Ureter (tissue), 1 donor: ENCODE measurements around the gene ZDHHC4. TPM values are rescaled to one million over a fixed set of nuclear protein-coding genes. Genes with fewer than 3 reads are reported as not detected.

Experiments used
- DNase-seq: peaks from one replicate; pipeline ENCODE4 v3.0.0-alpha.2; 2020; ENCODE audit warnings: low spot score
- total RNA-seq: library from RNA; stranded (reverse); gene quantifications from one replicate; pipeline ENCODE4 v1.2.4, GENCODE V29; 2023
- donor health status: DM: yes; HTN: yes; CAD: no.

The ZDHHC4 gene
- total RNA-seq, 1 donor from 2014 or later = 54.4 TPM

GRCh38 chr7:6606866-6607583, 29.8 kb downstream of the ZDHHC4 start:
- no peak for DNase-seq

DNA sequence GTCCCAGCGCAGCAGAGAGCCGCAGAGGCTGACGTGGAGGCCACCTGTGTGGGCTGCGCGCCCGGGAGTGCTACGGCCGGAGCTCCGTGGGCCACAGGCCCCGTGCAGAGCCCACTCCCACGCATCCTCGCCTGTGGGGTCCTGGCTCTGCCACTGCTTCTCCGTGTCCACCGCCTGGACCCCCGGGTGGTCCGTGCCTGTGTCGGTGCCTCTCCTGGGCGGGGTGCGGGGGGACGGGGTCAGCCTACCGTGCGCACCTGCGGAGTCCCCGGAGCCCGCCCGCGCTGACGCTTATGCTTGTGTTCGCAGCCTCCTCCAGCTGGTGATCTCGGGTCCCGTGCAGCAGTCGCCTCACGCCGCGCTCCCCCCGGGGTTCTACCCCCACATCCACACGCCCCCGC, 30.4 kb downstream of the ZDHHC4 start:
- DNase-seq = no peak

DNA sequence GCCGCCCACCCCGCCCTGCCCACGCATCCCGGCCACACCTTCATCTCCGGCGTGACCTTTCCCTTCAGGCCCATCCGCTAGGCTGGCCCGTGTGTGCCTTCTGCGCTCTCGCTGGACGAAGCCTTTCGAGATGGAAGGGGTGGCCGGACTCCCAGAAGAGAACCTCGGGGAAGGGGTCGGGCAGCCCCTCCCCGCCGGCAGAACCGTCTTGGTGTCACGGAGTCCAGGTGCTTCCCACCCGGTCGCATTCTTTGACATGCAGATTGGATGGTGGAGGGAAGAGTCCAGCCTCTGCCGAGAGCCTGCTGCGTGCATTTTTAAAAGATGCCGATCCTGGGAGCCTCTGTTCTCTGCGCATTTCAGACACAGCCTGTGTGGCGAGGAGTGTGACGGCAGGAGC, 30.8 kb downstream of the ZDHHC4 start:
- DNase-seq = no peak

GRCh38 chr7:6608794-6609193, 31.5 kb downstream of the ZDHHC4 start:
- no peak for DNase-seq

- no peak for DNase-seq
Observed at GRCh38 chr7:6612819-6613218, 35.6 kb downstream of the ZDHHC4 start.

DNA sequence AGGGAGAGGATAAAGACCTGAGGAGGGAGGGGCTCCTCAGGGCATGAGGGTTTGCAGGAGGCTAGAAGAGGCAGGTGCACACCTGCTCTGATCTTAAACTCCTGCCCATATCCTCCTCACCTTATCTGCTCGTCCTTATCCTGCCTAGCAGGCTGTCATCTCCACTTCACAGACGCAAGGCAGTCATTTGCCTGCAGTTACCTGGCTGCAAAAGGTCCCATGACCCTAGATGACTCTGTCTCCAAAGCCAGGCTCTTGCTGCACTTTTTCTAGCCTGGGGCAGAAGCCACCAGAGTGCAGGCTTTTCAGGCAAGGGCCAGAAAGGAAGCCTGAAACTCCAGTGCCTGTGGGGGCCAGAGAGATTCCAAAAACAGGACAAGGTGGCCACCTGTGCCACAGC, 36.5 kb downstream of the ZDHHC4 start:
- no peak for DNase-seq

DNA sequence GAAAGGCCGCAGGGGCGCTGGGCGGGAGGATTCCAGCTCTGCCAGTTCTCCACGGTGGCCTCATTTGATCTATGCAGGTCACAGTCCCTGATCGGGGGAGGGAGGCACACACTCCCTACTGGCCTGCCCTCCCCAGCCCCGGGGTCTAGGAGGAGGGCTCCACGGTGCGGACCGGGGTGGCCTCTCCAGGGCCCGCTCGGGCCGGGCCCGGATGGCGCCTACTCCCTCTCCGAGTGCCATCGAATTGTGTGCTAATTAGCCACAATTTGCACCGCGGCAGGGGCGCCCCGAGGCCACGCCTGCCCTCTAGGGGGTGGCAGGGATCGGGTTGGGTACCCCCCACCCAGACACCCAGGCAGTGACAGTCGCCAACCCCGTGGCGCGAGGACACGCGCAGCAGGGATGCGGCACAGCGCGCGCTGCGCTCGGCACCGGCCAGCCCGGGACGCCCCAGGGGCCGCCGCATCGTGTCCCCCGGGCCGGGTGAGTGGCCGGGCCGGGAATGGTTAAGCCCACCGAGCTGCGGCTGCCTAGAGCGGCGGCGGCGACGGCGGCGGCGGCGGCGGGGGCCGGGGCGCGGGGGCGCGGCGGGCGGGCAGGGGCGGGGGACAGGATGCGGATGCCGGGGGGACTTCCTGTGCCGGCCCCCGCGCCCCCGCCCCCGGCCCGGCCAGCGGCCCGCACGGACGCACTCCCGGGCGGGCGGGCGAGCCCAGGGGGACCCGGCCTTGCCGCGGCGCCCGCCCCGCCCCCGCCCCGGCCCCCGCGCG, 37.9 kb downstream of the ZDHHC4 start, which contains the start of gene ZNF853:
TSS of gene ZNF853 (plus strand) at position 658 of the 770 bp plus-strand sequence. CDS start 565 bp downstream, outside the sequence.
- DNase-seq = no peak

DNA sequence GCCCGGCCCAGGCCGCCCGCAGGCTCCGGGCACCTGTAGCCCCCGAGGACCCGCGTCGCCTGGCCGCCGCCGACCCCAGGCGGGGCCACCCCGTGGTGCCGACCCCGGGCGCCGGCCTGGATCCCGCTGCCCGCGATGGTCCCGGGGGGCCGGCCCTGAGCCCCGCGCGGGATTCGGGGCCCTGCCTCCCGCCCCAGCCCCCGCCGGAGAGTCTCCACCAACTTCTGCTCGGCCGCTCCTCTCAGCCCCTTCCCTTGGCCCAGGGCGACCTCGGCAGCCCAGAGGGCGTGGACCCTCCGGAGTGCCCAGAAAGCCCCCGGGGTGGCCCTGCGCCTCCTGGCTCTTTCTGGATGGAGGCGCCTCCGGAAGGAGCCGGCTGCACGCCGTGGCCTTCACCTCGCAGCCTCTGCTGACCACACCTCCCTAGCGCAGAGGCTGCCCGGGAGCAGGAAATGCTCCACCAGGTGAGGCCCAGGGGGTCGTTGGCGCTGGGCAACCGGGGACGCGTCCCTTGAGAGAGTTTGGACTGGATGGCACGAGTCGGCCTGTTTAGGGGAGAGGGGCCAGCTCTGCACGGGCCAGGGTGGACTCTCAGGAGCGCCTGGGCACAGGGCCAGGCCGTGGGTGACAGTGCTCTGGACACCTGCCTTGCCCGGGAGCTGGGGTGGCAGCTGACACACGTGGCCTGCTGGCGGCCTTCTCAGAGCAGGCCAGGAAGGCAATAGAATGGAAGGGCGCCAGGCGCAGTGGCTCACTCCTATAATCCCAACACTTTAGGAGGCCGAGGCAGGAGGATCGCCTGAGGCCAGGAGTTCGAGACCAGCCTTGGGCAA, 38.7 kb downstream of the ZDHHC4 start:
- DNase-seq = no peak

DNA sequence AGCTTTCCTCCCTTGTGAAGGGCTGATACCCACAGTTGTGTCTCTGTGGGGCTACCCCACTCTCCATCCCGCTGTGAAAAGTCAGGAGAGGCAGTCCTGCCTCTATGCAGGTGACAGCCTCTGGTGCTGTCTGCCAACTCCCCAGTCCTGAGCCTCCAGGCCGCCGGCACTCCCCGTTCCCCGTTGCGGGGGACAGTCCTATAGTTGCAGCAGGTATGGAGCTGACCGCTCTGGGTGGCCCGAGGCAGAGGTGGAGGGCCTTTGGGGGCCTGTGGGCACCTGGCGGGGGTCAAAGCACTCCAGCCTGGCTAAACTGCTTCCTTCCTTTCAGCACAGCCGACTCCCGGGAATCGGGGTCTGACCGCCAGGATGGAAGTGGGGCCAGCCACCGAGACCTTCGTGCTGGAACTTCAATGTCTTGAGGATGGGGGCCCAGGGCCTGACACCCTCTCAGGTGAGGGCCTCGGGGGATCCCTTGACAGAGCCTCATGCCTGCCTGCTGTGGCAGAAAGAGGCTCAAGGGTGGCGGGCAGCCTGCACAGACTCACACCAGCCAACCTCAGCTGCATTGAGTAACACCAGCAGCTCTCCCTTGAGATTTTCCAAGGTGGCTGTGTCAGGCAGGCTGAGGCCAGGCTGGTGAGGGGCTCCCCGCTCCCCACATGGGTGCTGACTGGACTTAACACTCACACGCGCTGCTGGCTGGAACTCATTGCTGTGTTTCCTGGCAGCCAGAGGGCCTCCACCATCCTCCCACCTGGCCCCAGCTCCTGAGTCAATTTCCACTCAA, 39.8 kb downstream of the ZDHHC4 start:
- DNase-seq = no peak

GRCh38 chr7:6618621-6619020, 41.4 kb downstream of the ZDHHC4 start:
- no peak for DNase-seq

GRCh38 chr7:6619961-6620360, 42.7 kb downstream of the ZDHHC4 start:
- no peak for DNase-seq

GRCh38 chr7:6621195-6622133, 44.2 kb downstream of the ZDHHC4 start:
- DNase-seq = no peak

- no peak for DNase-seq
Observed at GRCh38 chr7:6622134-6622710, 45.0 kb downstream of the ZDHHC4 start.

DNA sequence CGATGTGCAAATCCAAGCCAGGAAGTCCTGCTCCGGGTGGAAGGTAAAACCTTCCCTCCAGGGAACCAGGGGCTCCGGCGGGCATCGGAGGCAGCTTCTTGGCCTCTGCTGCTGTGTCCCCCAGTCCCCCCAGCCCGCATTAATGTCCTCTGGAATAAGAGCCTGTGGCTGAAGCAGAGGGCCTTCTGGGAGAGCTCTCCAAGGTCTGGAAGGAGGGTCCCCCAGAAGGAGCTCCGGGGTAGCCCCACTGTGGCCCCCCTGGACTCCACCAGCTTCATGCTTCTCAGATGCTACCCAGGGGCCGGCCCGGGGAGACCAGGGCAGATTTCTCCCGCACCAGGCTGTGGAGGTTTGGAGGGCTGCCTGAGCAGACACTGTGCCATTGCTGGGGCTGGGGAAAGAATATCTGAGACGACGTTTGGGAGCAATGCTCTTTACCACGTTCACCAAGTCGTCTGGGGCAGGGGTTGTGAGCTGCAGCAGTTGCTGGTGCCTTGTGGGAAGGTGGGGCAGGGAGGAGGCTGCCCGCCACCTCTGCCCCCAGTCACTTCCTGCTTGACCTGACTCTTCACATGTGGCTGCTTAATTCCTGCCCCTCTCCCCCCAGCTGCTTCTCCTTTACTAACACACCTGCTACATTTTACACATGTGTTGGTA, 46.5 kb downstream of the ZDHHC4 start:
- no peak for DNase-seq

DNA sequence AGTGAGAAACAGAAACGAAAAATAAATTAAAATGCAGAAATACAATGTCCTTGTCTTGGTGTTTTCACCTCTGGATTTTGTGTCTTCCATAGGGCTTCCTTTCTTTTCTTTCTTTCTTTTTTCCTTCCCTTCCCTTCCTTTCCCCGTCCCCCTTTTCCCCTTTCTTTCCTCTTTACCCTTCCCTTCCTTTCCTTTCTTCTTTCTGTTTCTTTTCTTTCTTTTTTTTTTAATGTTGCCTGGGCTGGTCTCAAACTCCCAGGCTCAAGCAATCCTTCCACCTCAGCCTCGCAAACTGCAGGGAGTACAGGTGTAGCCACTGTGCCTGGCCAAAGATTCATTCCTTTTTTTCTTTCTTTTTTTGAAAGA, 47.0 kb downstream of the ZDHHC4 start:
- no peak for DNase-seq

DNA sequence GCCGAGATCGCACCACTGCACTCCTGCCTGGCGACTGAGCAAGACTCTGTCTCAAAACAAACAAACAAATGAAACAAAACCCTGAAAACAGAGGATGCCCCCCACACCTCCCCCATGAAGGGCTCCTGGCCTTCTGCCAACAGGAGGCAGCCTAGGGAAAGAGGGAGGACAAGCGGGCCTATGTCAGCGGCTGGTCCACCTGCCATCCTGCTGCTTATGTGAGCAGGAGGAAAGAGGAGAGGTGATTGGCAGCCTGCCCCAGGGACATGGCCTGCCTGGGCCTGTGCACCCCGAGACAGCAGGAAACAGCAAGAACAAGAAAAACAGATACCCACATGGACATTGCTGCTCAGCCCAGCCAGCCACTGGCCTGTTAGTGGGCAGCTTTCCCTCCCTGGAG, 50.8 kb downstream of the ZDHHC4 start:
- peak; percentile 77 for DNase-seq

DNA sequence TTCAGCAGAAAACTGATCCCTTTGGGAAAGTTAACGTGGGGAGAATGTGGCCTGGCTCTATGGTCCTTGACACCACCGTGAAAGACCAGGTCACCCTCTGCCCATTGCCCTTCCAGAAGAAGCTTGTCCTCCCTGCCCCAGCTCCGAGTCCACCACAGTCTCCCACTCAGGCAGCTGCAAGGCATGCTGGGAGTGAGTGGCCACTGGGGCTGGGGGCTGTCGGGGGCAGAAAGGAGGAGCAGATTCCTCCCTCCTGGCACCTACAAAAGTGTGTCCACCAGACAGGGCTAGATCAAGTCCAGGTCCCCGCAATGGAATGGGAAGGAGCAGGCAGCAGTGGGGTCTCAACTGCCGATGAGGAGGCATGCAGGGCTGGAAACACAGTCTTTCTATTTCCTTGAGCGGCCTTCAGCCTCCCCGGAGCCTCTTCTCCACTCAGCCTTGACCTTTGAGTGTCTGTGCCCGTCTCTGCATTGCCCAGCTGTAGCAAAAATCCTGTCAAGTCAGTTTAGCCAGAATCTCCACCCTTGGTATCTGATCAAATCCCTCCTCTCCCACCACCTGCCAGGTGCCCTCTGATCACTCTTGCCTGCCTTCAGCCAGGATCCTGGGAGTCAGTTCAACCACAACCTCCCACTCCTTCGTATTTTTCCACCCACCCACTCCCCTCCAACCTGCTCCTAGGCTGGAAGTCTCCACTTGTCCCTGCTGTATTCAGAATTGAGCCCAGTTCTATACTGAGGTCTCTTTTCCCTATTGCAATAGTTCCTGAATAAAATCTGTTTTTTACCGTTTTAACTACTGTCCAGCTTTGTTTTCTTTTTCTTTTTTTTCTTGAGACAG, 53.0 kb downstream of the ZDHHC4 start:
- no peak for DNase-seq

DNA sequence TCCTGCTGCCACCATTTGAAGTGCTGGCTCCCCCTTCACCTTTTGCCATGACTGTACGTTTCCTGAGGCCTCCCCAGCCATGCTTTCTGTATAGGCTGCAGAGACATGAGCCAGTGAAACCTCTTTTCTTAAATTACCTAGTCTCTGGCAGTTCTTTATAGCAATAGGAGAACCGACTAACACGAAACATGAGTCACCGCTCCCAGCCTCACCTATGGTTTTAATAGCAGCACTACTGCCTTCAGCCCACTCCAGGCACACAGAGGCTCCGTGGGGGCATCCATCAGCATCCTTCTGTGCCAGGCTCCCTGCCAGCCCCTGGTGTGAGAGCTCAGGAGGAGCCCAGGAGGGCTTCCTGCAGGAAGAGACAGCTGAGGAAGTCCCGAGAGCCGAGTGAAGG, 54.4 kb downstream of the ZDHHC4 start:
- DNase-seq = no peak

- DNase-seq = no peak
Observed at GRCh38 chr7:6634021-6634420, 56.8 kb downstream of the ZDHHC4 start.
